ENCODE results near the gene EPB41L4A.

GRCh38 chr5:112294126-112294525 is 125.0 kb downstream of the EPB41L4A start:
- TF ChIP-seq, protein P1, sequence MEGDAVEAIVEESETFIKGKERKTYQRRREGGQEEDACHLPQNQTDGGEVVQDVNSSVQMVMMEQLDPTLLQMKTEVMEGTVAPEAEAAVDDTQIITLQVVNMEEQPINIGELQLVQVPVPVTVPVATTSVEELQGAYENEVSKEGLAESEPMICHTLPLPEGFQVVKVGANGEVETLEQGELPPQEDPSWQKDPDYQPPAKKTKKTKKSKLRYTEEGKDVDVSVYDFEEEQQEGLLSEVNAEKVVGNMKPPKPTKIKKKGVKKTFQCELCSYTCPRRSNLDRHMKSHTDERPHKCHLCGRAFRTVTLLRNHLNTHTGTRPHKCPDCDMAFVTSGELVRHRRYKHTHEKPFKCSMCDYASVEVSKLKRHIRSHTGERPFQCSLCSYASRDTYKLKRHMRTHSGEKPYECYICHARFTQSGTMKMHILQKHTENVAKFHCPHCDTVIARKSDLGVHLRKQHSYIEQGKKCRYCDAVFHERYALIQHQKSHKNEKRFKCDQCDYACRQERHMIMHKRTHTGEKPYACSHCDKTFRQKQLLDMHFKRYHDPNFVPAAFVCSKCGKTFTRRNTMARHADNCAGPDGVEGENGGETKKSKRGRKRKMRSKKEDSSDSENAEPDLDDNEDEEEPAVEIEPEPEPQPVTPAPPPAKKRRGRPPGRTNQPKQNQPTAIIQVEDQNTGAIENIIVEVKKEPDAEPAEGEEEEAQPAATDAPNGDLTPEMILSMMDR (IDR thresholded peaks at IDR 0.05; ENCODE audit: insufficient read depth, low read length): no peak
- TF ChIP-seq REST (IDR thresholded peaks at IDR 0.05; ENCODE audit: insufficient replicate concordance, low read depth): no peak
- TF ChIP-seq GABPA (IDR thresholded peaks at IDR 0.05; ENCODE audit: low read depth): no peak
- no peak for TF ChIP-seq POLR2AphosphoS5 (IDR thresholded peaks at IDR 0.05; ENCODE audit: low read depth)

Data from HL-60 (cell line).